Measurements from ENCODE around the gene DAPL1. TPM values are rescaled to one million over a fixed set of nuclear protein-coding genes. Genes with fewer than 3 reads are reported as not detected.
A peak's percentile ranks its signal among the peaks of the same experiment; 100 is the strongest.

The DAPL1 gene
- polyA plus RNA-seq, 1 donor from 2014 or later = 4.2 TPM

- Histone ChIP-seq H3K79me2 (replicated peaks; ENCODE audit: insufficient read depth, low read length) (no peaks in the 10 kb centered on the region), H3K27ac (ENCODE audit: low read length) (no peak overlapping the region), H3K27me3 (ENCODE audit: insufficient read depth, low read depth, low read length) (no peaks in the 10 kb centered on the region), H2AFZ (ENCODE audit: low read depth, low read length) (no peak overlapping the region), H3K9me3 (ENCODE audit: low read length) (no peaks in the 10 kb centered on the region), H3K4me3 (ENCODE audit: low read length) (no peak overlapping the region), H3K9me2 (ENCODE audit: insufficient read depth, low read length) (no peaks in the 10 kb centered on the region), H3K36me3 (ENCODE audit: insufficient read depth, low read length) (no peaks in the 10 kb centered on the region), H4K20me1 (ENCODE audit: insufficient read depth) (no peaks in the 10 kb centered on the region), H3F3A (ENCODE audit: insufficient read depth, low read length, poor library complexity, severe bottlenecking) (no peaks in the 10 kb centered on the region), H3K4me2 (ENCODE audit: low read length) (no peak overlapping the region), H3K9ac (ENCODE audit: low read length) (no peak overlapping the region)
- TF ChIP-seq EP300 (conservative IDR thresholded peaks at IDR 0.05; ENCODE audit: poor library complexity, severe bottlenecking) = no peak
- TF ChIP-seq, protein P1, sequence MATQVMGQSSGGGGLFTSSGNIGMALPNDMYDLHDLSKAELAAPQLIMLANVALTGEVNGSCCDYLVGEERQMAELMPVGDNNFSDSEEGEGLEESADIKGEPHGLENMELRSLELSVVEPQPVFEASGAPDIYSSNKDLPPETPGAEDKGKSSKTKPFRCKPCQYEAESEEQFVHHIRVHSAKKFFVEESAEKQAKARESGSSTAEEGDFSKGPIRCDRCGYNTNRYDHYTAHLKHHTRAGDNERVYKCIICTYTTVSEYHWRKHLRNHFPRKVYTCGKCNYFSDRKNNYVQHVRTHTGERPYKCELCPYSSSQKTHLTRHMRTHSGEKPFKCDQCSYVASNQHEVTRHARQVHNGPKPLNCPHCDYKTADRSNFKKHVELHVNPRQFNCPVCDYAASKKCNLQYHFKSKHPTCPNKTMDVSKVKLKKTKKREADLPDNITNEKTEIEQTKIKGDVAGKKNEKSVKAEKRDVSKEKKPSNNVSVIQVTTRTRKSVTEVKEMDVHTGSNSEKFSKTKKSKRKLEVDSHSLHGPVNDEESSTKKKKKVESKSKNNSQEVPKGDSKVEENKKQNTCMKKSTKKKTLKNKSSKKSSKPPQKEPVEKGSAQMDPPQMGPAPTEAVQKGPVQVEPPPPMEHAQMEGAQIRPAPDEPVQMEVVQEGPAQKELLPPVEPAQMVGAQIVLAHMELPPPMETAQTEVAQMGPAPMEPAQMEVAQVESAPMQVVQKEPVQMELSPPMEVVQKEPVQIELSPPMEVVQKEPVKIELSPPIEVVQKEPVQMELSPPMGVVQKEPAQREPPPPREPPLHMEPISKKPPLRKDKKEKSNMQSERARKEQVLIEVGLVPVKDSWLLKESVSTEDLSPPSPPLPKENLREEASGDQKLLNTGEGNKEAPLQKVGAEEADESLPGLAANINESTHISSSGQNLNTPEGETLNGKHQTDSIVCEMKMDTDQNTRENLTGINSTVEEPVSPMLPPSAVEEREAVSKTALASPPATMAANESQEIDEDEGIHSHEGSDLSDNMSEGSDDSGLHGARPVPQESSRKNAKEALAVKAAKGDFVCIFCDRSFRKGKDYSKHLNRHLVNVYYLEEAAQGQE (IDR thresholded peaks at IDR 0.05; ENCODE audit: borderline replicate concordance) = no peak
- TF ChIP-seq SMC3 (conservative IDR thresholded peaks at IDR 0.05; ENCODE audit: poor library complexity) = peak; percentile 91
- TF ChIP-seq TAF1 (IDR thresholded peaks at IDR 0.05; ENCODE audit: low read depth) = no peak
- TF ChIP-seq MXI1 (conservative IDR thresholded peaks at IDR 0.05; ENCODE audit: poor library complexity, severe bottlenecking) = no peak
- TF ChIP-seq, protein P2, sequence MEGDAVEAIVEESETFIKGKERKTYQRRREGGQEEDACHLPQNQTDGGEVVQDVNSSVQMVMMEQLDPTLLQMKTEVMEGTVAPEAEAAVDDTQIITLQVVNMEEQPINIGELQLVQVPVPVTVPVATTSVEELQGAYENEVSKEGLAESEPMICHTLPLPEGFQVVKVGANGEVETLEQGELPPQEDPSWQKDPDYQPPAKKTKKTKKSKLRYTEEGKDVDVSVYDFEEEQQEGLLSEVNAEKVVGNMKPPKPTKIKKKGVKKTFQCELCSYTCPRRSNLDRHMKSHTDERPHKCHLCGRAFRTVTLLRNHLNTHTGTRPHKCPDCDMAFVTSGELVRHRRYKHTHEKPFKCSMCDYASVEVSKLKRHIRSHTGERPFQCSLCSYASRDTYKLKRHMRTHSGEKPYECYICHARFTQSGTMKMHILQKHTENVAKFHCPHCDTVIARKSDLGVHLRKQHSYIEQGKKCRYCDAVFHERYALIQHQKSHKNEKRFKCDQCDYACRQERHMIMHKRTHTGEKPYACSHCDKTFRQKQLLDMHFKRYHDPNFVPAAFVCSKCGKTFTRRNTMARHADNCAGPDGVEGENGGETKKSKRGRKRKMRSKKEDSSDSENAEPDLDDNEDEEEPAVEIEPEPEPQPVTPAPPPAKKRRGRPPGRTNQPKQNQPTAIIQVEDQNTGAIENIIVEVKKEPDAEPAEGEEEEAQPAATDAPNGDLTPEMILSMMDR (IDR thresholded peaks at IDR 0.05; ENCODE audit: poor library complexity, severe bottlenecking) = peak; percentile 94
- peak; percentile 91 for TF ChIP-seq RAD21 (conservative IDR thresholded peaks at IDR 0.05)
- TF ChIP-seq EZH2 (IDR thresholded peaks at IDR 0.05; ENCODE audit: borderline replicate concordance, insufficient read depth, low read length, poor library complexity, severe bottlenecking) = no peak
Measured at GRCh38 chr2:158753641-158754611, 41.2 kb upstream of the DAPL1 start.

GRCh38 chr2:158755310-158756087 lies 39.6 kb upstream of the DAPL1 start:
- no peak overlapping the region for H3K27ac ChIP-seq (ENCODE audit: low read length)
- H4K20me1 ChIP-seq (ENCODE audit: insufficient read depth) = no peaks in the 10 kb centered on the region
- TF ChIP-seq TAF1 (IDR thresholded peaks at IDR 0.05; ENCODE audit: low read depth) = no peak
- no peak for TF ChIP-seq SMC3 (conservative IDR thresholded peaks at IDR 0.05; ENCODE audit: poor library complexity)
- no peak for TF ChIP-seq EZH2 (IDR thresholded peaks at IDR 0.05; ENCODE audit: borderline replicate concordance, insufficient read depth, low read length, poor library complexity, severe bottlenecking)
- TF ChIP-seq RAD21 (conservative IDR thresholded peaks at IDR 0.05) = no peak
- TF ChIP-seq, protein P1 (IDR thresholded peaks at IDR 0.05; ENCODE audit: borderline replicate concordance) = no peak
- no peak for TF ChIP-seq MXI1 (conservative IDR thresholded peaks at IDR 0.05; ENCODE audit: poor library complexity, severe bottlenecking)
- TF ChIP-seq, protein P2 (IDR thresholded peaks at IDR 0.05; ENCODE audit: poor library complexity, severe bottlenecking) = no peak
- no peak for TF ChIP-seq POLR2AphosphoS5 (IDR thresholded peaks at IDR 0.05)
- no peak for TF ChIP-seq EP300 (conservative IDR thresholded peaks at IDR 0.05; ENCODE audit: poor library complexity, severe bottlenecking)
- H3K9ac ChIP-seq (ENCODE audit: low read length) = no peak overlapping the region
- H3K36me3 ChIP-seq (ENCODE audit: insufficient read depth, low read length) = no peaks in the 10 kb centered on the region
- H3K4me3 ChIP-seq (ENCODE audit: low read length) = no peak overlapping the region
- H2AFZ ChIP-seq (ENCODE audit: low read depth, low read length) = no peak overlapping the region
- H3K9me2 ChIP-seq (ENCODE audit: insufficient read depth, low read length) = no peaks in the 10 kb centered on the region
- no peak overlapping the region for H3K4me2 ChIP-seq (ENCODE audit: low read length)
- H3K9me3 ChIP-seq (ENCODE audit: low read length) = no peaks in the 10 kb centered on the region
- H3F3A ChIP-seq (ENCODE audit: insufficient read depth, low read length, poor library complexity, severe bottlenecking) = no peaks in the 10 kb centered on the region
- no peaks in the 10 kb centered on the region for H3K27me3 ChIP-seq (ENCODE audit: insufficient read depth, low read depth, low read length)
- H3K79me2 ChIP-seq (replicated peaks; ENCODE audit: insufficient read depth, low read length) = no peaks in the 10 kb centered on the region
